Fibroblast of skin of right biceps (primary cell): Measurements from ENCODE around the gene TYRP1.
A peak's percentile ranks its signal among the peaks of the same experiment; 100 is the strongest.

Experiments
- DNase-seq: peaks from one replicate; pipeline ENCODE4 v3.0.0-alpha.2; 2013

TYRP1 gene

GRCh38 chr9:12697719-12698118, 4.5 kb downstream of the TYRP1 start:
- DNase-seq: no peak

- peak; percentile 63 for DNase-seq
Measured at GRCh38 chr9:12698266-12698665, 5.1 kb downstream of the TYRP1 start.

DNA sequence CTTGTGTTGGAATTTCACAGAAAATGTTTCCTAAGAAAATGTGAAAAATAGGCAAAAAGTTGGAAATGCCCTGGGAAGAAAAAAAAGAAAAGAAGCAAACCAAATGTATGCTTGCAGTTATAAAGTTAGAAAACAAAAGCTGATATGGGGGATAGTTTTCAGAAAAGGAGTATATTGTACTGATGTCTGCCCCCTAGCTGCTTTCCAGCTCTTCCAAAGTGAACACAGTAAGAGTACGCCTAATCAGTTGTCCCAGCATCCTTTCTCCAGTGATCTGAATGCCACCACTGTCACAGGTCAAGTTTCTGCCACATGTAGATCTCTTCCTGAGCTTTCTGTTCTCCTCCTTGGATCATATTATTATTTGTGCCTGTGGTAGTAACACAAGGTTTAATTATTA, 5.8 kb downstream of the TYRP1 start:
- DNase-seq: no peak

GRCh38 chr9:12699529-12699928, 6.3 kb downstream of the TYRP1 start:
- DNase-seq: no peak

- no peak for DNase-seq
Measured at GRCh38 chr9:12701126-12701525, 7.9 kb downstream of the TYRP1 start.

DNA sequence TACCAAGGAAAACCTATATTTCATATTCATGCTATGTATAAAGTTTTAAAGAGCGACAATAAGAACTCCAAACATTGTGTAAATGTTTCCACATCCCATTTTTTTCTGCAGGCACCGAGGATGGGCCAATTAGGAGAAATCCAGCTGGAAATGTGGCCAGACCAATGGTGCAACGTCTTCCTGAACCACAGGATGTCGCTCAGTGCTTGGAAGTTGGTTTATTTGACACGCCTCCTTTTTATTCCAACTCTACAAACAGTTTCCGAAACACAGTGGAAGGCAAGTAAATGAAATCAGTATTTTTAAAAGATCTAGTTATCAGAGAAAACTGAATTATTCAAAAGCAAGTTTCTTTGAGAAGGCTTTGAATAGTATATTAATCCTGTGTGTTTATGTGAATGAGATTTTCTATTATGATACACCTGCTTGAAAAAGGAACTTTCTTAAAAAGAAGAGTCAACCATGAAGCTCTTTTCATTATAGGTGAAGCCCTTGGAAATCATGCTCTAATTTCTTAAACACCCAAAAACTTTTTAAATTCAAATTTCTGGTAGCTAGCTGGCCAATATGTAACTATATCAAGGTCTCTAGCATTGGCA, 9.1 kb downstream of the TYRP1 start:
- DNase-seq: peak; percentile 65

GRCh38 chr9:12703996-12704395, 10.8 kb downstream of the TYRP1 start:
- DNase-seq: no peak

DNA sequence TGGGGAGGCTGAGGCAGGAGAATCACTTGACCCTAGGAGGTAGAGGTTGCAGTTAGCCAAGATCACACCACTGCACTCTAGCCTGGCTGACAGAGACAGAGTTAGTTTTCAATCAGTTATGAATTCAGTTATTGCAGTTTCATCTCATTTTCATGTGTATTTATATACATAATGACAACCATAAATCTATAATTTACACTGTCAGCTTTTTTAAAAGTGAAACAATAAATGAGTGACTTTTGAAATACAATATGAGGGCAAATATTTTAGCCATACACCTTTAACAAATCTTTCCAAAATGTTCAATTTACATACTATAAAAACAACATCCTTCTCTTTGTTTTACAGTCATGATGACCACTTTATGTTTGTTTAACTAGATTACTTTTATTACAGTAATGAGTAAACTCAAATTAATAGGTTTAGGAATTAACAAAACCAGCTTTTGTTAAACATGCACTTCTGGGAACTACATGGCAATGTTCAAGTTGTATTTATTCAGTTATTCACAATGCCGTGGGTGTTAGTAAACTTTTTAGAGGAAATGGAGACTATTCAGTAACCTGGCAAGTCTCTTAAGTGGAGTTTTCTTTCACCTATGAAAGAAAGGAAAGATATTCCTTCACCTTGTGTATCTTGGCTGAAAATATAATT, 12.7 kb downstream of the TYRP1 start:
- no peak for DNase-seq

DNA sequence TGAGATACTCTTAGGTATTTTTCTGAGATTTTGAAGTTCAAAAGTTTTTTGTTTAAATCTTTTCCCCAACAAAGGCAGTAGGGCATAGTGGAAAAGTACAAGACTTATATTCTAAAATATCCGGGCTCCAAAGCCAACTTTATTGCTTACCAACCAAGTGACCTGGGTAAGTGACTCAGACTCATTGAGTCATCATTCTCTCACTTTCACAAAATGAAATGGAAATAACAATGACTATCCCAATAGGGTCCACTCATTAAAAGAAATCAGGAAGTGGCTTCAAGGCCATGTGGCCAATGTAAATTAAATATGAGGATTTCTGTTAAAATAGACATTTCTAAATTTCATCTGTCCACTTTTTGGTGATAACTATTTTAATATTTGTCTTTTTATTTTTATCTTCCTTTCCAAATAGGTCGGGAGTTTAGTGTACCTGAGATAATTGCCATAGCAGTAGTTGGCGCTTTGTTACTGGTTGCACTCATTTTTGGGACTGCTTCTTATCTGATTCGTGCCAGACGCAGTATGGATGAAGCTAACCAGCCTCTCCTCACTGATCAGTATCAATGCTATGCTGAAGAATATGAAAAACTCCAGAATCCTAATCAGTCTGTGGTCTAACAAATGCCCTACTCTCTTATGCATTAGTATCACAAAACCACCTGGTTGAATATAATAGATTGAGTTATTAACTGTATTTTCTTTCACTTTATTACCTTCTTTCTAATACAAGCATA, 15.5 kb downstream of the TYRP1 start:
- peak; percentile 60 for DNase-seq

DNA sequence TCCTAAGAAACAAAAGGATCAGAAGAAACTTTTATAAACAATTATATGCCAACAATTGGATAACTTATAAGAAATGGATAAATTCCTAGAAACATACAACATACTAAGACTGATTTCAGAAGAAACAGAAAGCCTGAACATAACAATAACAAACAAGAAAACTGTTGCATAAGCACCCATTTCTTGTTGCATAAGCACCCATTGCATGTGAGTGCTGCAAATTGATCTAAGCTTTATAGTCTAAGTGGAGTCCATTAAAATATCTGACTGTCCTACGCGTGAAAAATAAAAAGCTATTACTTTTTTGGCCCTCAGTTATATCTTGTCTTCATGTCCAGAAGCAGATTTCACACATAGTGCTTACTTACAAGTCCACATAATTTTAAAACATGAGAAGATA, 19.3 kb downstream of the TYRP1 start:
- DNase-seq: no peak

DNA sequence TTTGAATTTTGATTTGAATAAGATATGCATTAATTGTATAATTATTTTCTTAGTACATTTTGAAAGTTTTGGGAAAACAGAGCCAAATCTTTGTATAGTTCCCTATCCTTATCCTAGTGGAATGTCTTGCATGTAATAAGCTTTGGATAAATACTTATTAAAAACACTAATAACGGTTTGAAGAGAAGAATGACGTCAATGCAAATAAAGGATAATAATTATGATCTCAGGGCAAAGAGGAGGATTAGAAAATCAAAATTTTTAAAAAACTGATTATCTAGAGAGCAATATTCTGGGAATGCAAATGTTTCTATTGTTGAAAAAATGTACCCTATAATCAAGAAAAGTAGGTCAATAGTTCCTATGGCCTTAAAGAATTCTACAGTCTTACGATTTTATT, 22.1 kb downstream of the TYRP1 start:
- DNase-seq: no peak

DNA sequence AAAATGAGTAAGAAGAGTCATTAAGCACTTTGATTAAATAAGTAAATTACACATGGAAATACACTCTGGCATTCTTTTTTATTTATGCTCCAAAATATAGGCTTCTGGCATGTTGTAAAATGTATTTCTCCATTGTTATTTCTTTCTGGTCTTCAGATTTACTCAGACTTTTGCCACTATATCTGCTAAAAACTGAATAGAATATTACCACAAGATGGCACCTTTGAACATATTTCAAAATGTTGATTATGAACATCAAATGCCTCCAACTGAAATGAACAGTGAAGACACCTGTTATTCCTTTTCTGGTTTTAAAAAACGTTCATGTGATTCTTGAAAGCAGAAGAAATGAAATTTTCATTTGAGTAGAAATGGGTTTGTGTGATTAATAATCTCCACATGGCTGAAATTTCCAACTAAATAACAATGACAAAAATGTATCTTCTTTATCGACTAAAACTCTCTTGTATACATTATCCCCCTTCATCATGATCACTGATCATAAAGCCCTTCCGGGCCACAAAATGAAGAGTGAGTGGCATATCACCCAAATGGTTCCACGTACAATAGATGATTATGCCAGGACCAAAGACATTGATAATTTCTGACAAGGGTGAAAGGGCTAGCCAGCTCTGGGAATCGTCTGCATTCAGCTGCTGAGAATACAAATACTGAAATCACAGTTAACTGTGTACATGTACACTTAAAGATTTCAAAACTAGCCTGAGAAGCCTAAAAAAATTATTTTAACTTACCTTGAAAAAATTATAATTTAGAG, 23.8 kb downstream of the TYRP1 start:
- DNase-seq: no peak

GRCh38 chr9:12717907-12718306, 24.7 kb downstream of the TYRP1 start:
- DNase-seq: no peak

- peak; percentile 88 for DNase-seq
Measured at GRCh38 chr9:12718482-12719026, 25.4 kb downstream of the TYRP1 start.

DNA sequence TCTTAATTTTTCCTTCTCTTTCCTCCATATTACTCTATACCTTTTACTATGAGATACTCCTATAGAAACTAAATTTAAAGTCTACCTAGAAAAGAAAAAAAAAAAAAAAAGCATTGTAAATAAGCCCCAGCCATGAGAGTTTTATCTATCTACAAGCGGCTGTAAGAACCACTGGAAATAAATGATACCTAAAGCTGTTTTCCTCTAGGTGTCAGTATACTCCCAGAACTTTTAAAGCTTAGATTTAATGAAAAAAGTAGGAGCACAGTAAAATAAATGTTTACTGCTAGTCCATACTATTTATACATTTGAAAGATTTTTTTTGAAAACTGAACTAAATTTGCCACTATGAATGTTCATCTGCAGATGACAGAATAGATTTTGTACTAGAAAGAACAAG, 26.2 kb downstream of the TYRP1 start:
- peak; percentile 55 for DNase-seq

DNA sequence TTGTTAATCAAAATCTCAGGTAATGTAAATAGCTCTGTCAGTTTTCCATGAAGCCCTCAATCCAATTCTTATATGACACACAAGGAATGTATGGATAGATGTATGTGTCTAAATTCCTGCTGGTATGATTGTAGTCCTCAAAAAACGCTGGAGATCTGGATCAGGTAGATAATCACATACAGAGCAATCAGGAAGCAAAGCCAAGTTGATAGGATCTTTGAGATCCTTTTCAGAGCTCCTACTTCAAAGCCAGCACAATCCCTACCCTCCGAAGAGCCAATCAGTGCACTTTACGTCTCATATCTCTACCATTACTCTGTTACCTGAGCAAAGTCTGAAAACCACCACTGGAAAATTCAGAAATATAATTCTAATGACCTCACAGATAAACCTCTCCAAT, 27.4 kb downstream of the TYRP1 start:
- no peak for DNase-seq

- peak; percentile 38 for DNase-seq
Measured at GRCh38 chr9:12722131-12722530, 28.9 kb downstream of the TYRP1 start.

GRCh38 chr9:12723409-12724028, 30.3 kb downstream of the TYRP1 start:
- no peak for DNase-seq

DNA sequence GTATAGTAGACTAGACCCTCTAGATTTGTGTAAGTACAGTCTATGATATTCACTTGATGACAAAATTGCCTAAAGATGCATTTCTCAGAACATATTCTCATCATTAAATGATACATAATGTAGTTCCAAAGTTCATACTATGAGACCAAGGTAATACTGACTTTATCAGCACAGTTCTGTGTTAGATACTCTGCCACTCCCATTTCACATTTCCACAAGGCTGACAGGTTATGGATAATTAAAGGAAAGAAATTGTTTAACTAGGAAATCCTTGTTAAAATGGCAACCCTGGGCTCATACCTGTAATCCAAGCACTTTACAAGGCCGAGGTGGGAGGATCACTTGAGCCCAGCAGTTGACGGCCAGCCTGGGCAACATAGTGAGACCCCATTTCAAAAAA, 33.6 kb downstream of the TYRP1 start:
- no peak for DNase-seq

DNA sequence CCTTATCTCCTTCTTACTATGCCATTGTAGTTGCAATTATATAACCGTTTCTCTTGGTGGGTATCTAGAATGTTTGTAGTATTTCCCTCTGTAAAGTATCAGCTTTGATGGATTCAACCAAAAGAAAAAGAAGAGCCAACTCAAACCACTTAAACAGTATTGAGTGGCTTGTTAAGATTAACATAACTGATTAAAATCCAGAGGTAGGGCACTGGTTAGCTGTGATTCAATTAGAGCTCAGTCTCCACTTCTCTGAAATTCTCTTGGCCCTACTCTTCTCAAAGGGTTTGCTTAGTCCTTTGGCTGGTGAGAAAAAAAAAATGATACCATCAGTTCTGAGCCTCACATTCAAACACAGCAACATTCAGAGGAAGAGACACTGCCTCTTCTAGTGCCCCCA, 37.0 kb downstream of the TYRP1 start:
- DNase-seq: no peak

DNA sequence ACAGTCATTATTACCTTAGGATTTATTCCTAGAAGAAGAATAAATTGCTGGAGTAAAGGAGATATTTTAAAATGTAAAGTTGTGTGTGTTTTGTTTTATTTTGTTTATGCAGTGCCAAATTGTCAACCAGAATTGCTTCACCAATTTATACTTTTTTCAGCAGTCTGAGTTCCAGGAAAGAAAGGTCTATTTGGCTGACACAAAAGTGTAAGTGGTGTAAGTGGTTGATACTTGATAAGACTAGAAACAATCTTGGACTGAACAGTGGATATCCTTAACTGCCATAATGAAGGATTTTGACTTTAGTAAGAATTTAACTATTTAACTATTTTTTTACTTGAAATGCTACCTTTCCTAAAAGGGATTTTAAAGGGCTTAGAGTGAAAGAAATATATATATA, 37.7 kb downstream of the TYRP1 start:
- no peak for DNase-seq

GRCh38 chr9:12732971-12733370, 39.8 kb downstream of the TYRP1 start:
- no peak for DNase-seq

GRCh38 chr9:12735665-12736064, 42.5 kb downstream of the TYRP1 start:
- no peak for DNase-seq
